ENCODE data around the gene ACVRL1. TPM values are rescaled to one million over a fixed set of nuclear protein-coding genes. Genes with fewer than 3 reads are reported as not detected.
"Not testable (repeated sequence)": the region's sequence is repeated elsewhere in the genome, so short reads cannot be mapped to it uniquely, and the experiment has no call there.

The ACVRL1 gene
- total RNA-seq, 1 experiment from 2014 or later = 0.07 TPM

GRCh38 chr12:51869931-51870330, 37.4 kb upstream of the ACVRL1 start:
- peak; percentile 49 for DNase-seq
- Histone ChIP-seq H3K36me3 (replicated peaks; ENCODE audit: control insufficient read depth, insufficient read depth, low read length) (no peaks in the 10 kb centered on the region), H3K4me3 (ENCODE audit: insufficient read depth, low read depth, low read length) (no peak overlapping the region), H3K27me3 (ENCODE audit: control insufficient read depth, insufficient read depth, low read length) (peaks cover 53% of the 10 kb centered on the region)

GRCh38 chr12:51870504-51870903, 36.8 kb upstream of the ACVRL1 start:
- no peaks in the 10 kb centered on the region for H3K36me3 ChIP-seq (replicated peaks; ENCODE audit: control insufficient read depth, insufficient read depth, low read length)
- DNase-seq = no peak
- H3K4me3 ChIP-seq (ENCODE audit: insufficient read depth, low read depth, low read length) = no peak overlapping the region
- peaks cover 47% of the 10 kb centered on the region for H3K27me3 ChIP-seq (ENCODE audit: control insufficient read depth, insufficient read depth, low read length)

- Histone ChIP-seq H3K27me3 (ENCODE audit: control insufficient read depth, insufficient read depth, low read length) (peaks cover 43% of the 10 kb centered on the region), H3K36me3 (replicated peaks; ENCODE audit: control insufficient read depth, insufficient read depth, low read length) (no peaks in the 10 kb centered on the region), H3K4me3 (ENCODE audit: insufficient read depth, low read depth, low read length) (no peak overlapping the region)
- DNase-seq = peak; percentile 33
Measured at GRCh38 chr12:51871126-51871525, 36.2 kb upstream of the ACVRL1 start.

GRCh38 chr12:51871918-51872688, 35.2 kb upstream of the ACVRL1 start:
- DNase-seq = peak; percentile 33
- Histone ChIP-seq H3K27me3 (ENCODE audit: control insufficient read depth, insufficient read depth, low read length) (peaks cover 40% of the 10 kb centered on the region), H3K36me3 (replicated peaks; ENCODE audit: control insufficient read depth, insufficient read depth, low read length) (no peaks in the 10 kb centered on the region), H3K4me3 (ENCODE audit: insufficient read depth, low read depth, low read length) (no peak overlapping the region)

GRCh38 chr12:51872689-51872981, 34.7 kb upstream of the ACVRL1 start:
- no peak overlapping the region for H3K4me3 ChIP-seq (ENCODE audit: insufficient read depth, low read depth, low read length)
- H3K27me3 ChIP-seq (ENCODE audit: control insufficient read depth, insufficient read depth, low read length) = peaks cover 37% of the 10 kb centered on the region
- no peaks in the 10 kb centered on the region for H3K36me3 ChIP-seq (replicated peaks; ENCODE audit: control insufficient read depth, insufficient read depth, low read length)
- no peak for DNase-seq

- peaks cover 29% of the 10 kb centered on the region for H3K27me3 ChIP-seq (ENCODE audit: control insufficient read depth, insufficient read depth, low read length)
- DNase-seq = no peak
- H3K36me3 ChIP-seq (replicated peaks; ENCODE audit: control insufficient read depth, insufficient read depth, low read length) = no peaks in the 10 kb centered on the region
- H3K4me3 ChIP-seq (ENCODE audit: insufficient read depth, low read depth, low read length) = no peak overlapping the region
Measured at GRCh38 chr12:51873251-51873994, 33.9 kb upstream of the ACVRL1 start.

GRCh38 chr12:51874000-51874399, 33.3 kb upstream of the ACVRL1 start:
- Histone ChIP-seq H3K4me3 (ENCODE audit: insufficient read depth, low read depth, low read length) (no peak overlapping the region), H3K36me3 (replicated peaks; ENCODE audit: control insufficient read depth, insufficient read depth, low read length) (no peaks in the 10 kb centered on the region), H3K27me3 (ENCODE audit: control insufficient read depth, insufficient read depth, low read length) (peaks cover 23% of the 10 kb centered on the region)
- DNase-seq = no peak

GRCh38 chr12:51874486-51874885, 32.8 kb upstream of the ACVRL1 start:
- no peak overlapping the region for H3K4me3 ChIP-seq (ENCODE audit: insufficient read depth, low read depth, low read length)
- H3K27me3 ChIP-seq (ENCODE audit: control insufficient read depth, insufficient read depth, low read length) = peaks cover 21% of the 10 kb centered on the region
- no peaks in the 10 kb centered on the region for H3K36me3 ChIP-seq (replicated peaks; ENCODE audit: control insufficient read depth, insufficient read depth, low read length)
- no peak for DNase-seq

GRCh38 chr12:51879102-51879501, 28.2 kb upstream of the ACVRL1 start:
- no peak for DNase-seq
- Histone ChIP-seq H3K36me3 (replicated peaks; ENCODE audit: control insufficient read depth, insufficient read depth, low read length) (no peaks in the 10 kb centered on the region), H3K27me3 (ENCODE audit: control insufficient read depth, insufficient read depth, low read length) (no peaks in the 10 kb centered on the region), H3K4me3 (ENCODE audit: insufficient read depth, low read depth, low read length) (no peak overlapping the region)

GRCh38 chr12:51883295-51883694, 24.0 kb upstream of the ACVRL1 start:
- Histone ChIP-seq H3K36me3 (replicated peaks; ENCODE audit: control insufficient read depth, insufficient read depth, low read length) (no peaks in the 10 kb centered on the region), H3K4me3 (ENCODE audit: insufficient read depth, low read depth, low read length) (no peak overlapping the region), H3K27me3 (ENCODE audit: control insufficient read depth, insufficient read depth, low read length) (peaks cover 4% of the 10 kb centered on the region)
- no peak for DNase-seq

GRCh38 chr12:51883998-51884675, 23.2 kb upstream of the ACVRL1 start:
- Histone ChIP-seq H3K36me3 (replicated peaks; ENCODE audit: control insufficient read depth, insufficient read depth, low read length) (no peaks in the 10 kb centered on the region), H3K27me3 (ENCODE audit: control insufficient read depth, insufficient read depth, low read length) (peaks cover 7% of the 10 kb centered on the region)
- no peak for DNase-seq

GRCh38 chr12:51884676-51885229, 22.6 kb upstream of the ACVRL1 start:
- no peak for DNase-seq
- Histone ChIP-seq H3K4me3 (ENCODE audit: insufficient read depth, low read depth, low read length) (no peak overlapping the region), H3K36me3 (replicated peaks; ENCODE audit: control insufficient read depth, insufficient read depth, low read length) (no peaks in the 10 kb centered on the region), H3K27me3 (ENCODE audit: control insufficient read depth, insufficient read depth, low read length) (peaks cover 10% of the 10 kb centered on the region)

More at GRCh38 chr12:51883998-51884675, 23.2 kb upstream of the ACVRL1 start:
- H3K4me3 ChIP-seq (ENCODE audit: insufficient read depth, low read depth, low read length) = no peak overlapping the region

- H3K27me3 ChIP-seq (ENCODE audit: control insufficient read depth, insufficient read depth, low read length); H3K36me3 ChIP-seq (replicated peaks; ENCODE audit: control insufficient read depth, insufficient read depth, low read length); H3K4me3 ChIP-seq (ENCODE audit: insufficient read depth, low read depth, low read length); DNase-seq: not testable (repeated sequence)
Measured at GRCh38 chr12:51885294-51886020, 21.8 kb upstream of the ACVRL1 start.

- DNase-seq = peak; percentile 63
- H3K4me3 ChIP-seq (ENCODE audit: insufficient read depth, low read depth, low read length) = no peak overlapping the region
- no peaks in the 10 kb centered on the region for H3K36me3 ChIP-seq (replicated peaks; ENCODE audit: control insufficient read depth, insufficient read depth, low read length)
- peaks cover 10% of the 10 kb centered on the region for H3K27me3 ChIP-seq (ENCODE audit: control insufficient read depth, insufficient read depth, low read length)
Measured at GRCh38 chr12:51886021-51886710, 21.1 kb upstream of the ACVRL1 start.
